ENCODE measurements around the gene BABAM2.

Gene BABAM2

GRCh38 chr2:28346587-28346986 is 456.1 kb downstream of the BABAM2 start:
- no peak for DNase-seq (ENCODE audit: low read depth)

GRCh38 chr2:28347193-28347592 is 456.7 kb downstream of the BABAM2 start:
- no peak for DNase-seq (ENCODE audit: low read depth)

DNA sequence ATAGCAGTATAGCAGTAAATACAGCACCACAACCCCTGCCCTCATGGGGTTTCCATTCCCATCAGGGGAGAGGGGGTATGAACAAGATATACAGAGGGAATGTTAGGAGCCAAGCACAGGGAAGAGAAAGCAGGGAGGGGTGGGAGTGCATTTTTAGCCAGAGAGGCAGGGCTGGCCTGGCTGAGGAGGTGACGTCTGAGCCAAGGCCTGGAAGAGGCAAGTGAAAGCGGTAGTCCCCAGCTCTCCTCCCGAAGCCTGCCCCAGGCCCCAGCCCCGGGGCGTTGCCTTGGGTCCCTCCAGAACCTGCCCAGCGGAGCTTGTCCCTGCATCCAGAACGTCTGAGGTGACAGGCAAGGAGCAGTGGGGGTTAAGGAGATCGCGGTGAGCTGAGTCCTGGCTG is 457.1 kb downstream of the BABAM2 start:
- DNase-seq (ENCODE audit: low read depth): no peak

DNA sequence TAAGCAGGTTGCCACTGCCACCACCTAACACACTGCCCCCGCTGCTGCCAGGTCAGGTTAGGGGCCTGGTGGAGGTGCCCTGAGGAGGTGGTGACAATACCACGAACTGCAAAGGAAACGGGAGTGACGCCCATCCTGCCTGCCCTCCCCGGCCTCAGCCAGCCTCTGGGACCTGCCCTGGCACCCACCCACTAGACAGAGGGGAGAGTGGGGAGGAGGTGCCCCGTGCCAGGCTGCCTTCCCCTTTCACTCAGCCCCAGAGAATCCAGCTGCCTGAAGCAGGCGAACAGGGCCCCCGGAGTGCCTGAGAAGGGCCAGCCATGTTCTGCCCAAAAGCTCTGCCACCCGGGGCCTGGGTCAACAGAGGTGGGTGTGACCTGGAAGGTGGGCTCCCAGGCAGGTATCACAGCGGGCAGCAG is 457.6 kb downstream of the BABAM2 start:
- peak; percentile 43 for DNase-seq (ENCODE audit: low read depth)

GRCh38 chr2:28348921-28349320 is 458.4 kb downstream of the BABAM2 start:
- DNase-seq (ENCODE audit: low read depth): no peak

GRCh38 chr2:28349546-28350165 is 459.1 kb downstream of the BABAM2 start:
- no peak for DNase-seq (ENCODE audit: low read depth)

DNA sequence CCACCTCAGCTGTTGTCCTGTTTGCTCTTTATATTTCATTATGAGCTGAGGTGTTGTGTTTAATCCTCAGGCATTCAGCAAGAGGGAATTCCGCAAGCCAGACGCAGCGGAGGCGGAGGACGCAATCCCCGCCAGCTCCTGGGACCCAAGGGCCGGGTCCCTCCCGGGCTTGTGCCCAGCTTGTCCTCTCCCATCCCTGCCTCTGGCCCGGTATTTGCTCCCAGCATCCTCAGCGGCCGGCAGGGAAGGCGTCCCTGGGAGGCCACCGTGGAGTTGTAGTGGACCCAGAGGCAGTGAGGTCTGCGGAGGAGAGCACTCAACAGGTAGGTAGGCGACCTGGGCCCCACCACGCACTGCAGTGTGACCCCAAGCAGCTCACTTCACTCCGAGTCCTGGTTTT is 459.7 kb downstream of the BABAM2 start:
- DNase-seq (ENCODE audit: low read depth): no peak

DNA sequence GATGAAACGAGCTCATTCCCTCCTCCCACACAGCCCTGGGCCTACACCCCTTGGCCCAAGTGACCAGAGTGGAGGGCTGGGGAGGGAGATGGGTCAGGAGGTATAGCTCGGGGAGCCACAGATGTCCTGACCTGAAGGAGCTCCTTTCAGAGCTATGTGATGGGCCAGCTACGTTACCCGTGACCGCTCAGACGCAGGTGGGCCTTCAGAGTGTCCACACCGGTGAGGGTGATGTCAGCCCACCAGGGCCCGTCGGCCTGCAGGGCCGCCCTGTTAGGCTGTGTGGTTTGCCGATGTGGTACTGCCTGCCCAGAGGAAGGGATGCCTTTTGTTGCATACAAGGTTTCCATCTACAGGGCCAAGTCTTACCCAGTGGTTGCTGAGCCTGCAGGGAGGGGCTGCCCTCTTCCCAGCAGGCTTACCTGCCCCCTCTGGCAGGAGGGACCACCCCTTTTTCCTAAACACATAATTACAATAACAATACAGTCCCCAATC is 460.3 kb downstream of the BABAM2 start:
- DNase-seq (ENCODE audit: low read depth): no peak

GRCh38 chr2:28351621-28352020 is 461.1 kb downstream of the BABAM2 start:
- DNase-seq (ENCODE audit: low read depth): no peak

DNA sequence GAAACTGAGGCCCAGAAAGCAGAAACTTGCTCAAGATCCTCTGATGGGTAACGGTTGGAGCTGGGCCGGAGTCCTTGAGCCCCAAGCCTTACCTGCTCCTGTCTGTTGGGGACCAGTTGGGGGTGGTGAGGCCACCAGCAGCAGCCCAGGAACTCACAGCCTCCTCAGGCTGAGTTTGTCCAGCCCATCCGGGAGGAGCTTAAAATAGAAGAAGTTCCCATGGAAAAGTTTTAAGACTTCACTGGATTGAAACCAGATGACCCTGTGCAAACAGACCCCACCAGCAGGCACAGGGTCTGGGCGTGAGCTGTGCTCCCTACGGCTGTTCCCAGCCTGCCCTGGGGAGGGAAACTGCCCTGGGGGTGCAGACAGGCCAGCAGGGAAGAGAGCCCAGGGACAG is 461.6 kb downstream of the BABAM2 start:
- no peak for DNase-seq (ENCODE audit: low read depth)

- DNase-seq (ENCODE audit: low read depth): no peak
Observed at GRCh38 chr2:28352610-28353195, 462.2 kb downstream of the BABAM2 start.

DNA sequence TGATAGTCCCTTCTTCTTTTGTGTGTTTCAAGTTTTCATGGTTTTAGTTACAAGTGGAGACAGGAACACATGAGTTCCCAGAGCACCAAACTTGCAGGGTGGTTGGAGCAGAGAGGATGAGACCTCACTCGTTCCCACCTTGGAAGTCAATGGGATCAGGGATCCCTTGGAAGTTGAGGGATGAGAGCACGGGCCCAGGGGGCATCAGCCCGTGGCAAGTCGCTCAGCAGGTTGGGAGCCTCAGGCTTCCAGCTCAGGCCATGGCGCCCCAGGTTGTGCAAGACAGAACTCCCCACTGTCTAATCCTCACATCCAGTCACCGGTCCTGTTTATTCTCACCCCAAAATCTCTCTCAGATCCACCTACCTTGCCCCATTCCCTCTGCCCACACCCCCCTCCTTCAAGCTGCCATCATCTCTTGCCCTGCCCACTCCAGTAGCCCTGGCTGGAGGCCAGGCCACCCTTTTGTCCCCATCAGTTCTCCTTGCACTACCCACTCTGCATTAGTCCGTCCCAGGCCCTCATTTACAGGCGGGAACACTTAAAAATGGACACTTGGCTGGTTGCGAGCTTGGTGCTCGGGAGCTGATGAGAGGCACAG is 464.5 kb downstream of the BABAM2 start:
- no peak for DNase-seq (ENCODE audit: low read depth)

DNA sequence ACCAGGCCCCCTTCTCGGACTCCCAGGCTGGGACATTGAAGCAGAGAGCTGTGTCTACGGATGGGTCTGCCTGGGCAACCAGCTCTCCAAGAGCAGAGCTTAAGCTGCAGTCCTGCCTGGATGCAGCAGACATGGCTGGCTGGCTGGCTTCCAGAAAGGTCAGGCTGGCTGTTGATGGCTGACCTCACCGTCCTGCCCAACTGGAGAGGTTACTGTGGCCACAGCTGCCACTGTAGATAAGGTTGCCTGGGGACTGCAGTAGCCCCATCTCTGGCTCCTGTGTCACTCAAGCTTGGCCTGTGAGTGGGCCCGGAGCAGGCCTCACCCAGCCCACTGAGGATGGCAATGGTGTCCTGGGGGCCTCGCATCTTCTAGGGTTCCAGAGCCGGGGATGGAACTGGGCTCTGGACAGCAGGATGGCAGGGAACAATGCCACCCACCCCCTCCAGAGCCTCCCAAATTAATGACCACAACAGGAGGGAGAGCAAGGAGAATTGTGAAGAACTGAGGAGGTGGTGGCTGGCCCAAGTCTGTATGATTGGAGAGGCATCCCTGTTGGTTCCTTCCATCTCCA is 465.1 kb downstream of the BABAM2 start:
- no peak for DNase-seq (ENCODE audit: low read depth)

GRCh38 chr2:28356095-28356911 is 465.8 kb downstream of the BABAM2 start:
- no peak for DNase-seq (ENCODE audit: low read depth)

- DNase-seq (ENCODE audit: low read depth): no peak
Observed at GRCh38 chr2:28357055-28357454, 466.5 kb downstream of the BABAM2 start.

DNA sequence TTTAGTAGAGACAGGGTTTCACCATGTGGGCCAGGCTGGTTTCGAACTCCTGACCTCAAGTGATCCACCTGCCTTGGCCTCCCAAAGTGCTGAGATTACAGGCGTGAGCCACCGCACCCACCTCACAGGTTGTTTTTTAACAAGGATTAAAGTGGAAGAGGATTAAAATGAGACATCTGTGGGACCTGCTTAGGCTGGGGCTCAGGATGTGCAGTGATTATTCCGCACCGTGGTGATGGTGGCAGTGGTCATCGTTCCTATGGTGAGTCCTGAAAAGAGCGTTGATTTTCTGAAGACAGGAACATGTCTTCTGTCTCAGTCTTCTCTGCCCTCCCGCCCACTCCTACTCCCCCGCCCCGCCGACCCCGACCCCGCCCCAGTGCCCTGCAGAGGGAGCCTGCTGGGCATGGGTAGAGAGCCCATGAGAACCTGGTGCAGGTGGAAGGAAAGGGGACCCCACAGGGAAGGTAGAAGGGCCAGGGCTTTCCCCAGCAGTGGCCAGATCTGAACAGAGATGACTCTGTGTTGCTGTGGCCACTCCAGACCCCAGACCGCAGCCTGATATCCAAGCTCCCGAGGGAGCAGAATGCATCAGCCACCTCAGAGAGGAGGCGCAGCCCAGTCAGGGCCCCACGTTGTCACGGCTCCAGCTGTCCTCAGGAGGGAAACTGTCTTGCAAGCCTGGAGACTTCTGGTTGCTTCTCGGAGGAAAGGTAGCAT is 467.6 kb downstream of the BABAM2 start:
- DNase-seq (ENCODE audit: low read depth): no peak

- no peak for DNase-seq (ENCODE audit: low read depth)
Observed at GRCh38 chr2:28358668-28359201, 468.2 kb downstream of the BABAM2 start.

GRCh38 chr2:28359222-28360057 is 468.9 kb downstream of the BABAM2 start:
- DNase-seq (ENCODE audit: low read depth): peak; percentile 71

- no peak for DNase-seq (ENCODE audit: low read depth)
Observed at GRCh38 chr2:28360058-28360717, 469.7 kb downstream of the BABAM2 start.

GRCh38 chr2:28360718-28361293 is 470.3 kb downstream of the BABAM2 start:
- DNase-seq (ENCODE audit: low read depth): no peak

All from stimulated activated CD8-positive, alpha-beta memory T cell treated with anti-CD3 and anti-CD28 coated beads, Interleukin-12 subunit alpha, Interleukin-12 subunit beta, amount 100 ng/mL, for 4 hours (primary cell).